T-helper 17 cell (primary cell): ENCODE results near the gene TMSB4X. TPM values are rescaled to one million over a fixed set of nuclear protein-coding genes. Genes with fewer than 3 reads are reported as not detected.
"Not testable (repeated sequence)": the region's sequence is repeated elsewhere in the genome, so short reads cannot be mapped to it uniquely, and the experiment has no call there.

Experiments
- ATAC-seq: fragments of 150-1000 bp; cut with Tn5 transposase; 2 replicates; pipeline ENCODE4 v1.10.0; 2021; ENCODE audit warnings: mild to moderate bottlenecking, moderate library complexity
- DNase-seq, 3 donors: peaks; one replicate each; pipeline versions ENCODE4 v3.0.0 to v3.0.0-alpha.2; 2020 to 2021
- H3K9me3 ChIP-seq: one replicate; pipeline ENCODE4 v1.7.0; 2013; ENCODE audit warnings: low read length, mild to moderate bottlenecking; ENCODE audit not compliant: control insufficient read depth, poor library complexity, severe bottlenecking
- H3K27ac Mint-ChIP-seq: one replicate; pipeline ENCODE4 v1.8.0; 2022; ENCODE audit warnings: mild to moderate bottlenecking, moderate library complexity, mixed read lengths
- H3K27me3 Mint-ChIP-seq: one replicate; pipeline ENCODE4 v1.8.0; 2022; ENCODE audit warnings: mixed read lengths
- H3K36me3 Mint-ChIP-seq: one replicate; pipeline ENCODE4 v1.8.0; 2022; ENCODE audit warnings: low read depth, mixed read lengths
- H3K4me1 Mint-ChIP-seq: one replicate; pipeline ENCODE4 v1.8.0; 2022; ENCODE audit warnings: mild to moderate bottlenecking, mixed read lengths
- H3K4me3 Mint-ChIP-seq: one replicate; pipeline ENCODE4 v1.8.0; 2022; ENCODE audit warnings: mild to moderate bottlenecking, moderate library complexity, mixed read lengths
- total RNA-seq, 4 donors: library from RNA in 2 of 4; stranded (reverse) in 2 of 4; gene quantifications; one replicate each; pipeline ENCODE4 v1.2.3 and lab custom pipeline; 2022 to 2026

The TMSB4X gene
- total RNA-seq, 2 donors from 2014 or later, result 5,781 to 7,183 TPM

DNA sequence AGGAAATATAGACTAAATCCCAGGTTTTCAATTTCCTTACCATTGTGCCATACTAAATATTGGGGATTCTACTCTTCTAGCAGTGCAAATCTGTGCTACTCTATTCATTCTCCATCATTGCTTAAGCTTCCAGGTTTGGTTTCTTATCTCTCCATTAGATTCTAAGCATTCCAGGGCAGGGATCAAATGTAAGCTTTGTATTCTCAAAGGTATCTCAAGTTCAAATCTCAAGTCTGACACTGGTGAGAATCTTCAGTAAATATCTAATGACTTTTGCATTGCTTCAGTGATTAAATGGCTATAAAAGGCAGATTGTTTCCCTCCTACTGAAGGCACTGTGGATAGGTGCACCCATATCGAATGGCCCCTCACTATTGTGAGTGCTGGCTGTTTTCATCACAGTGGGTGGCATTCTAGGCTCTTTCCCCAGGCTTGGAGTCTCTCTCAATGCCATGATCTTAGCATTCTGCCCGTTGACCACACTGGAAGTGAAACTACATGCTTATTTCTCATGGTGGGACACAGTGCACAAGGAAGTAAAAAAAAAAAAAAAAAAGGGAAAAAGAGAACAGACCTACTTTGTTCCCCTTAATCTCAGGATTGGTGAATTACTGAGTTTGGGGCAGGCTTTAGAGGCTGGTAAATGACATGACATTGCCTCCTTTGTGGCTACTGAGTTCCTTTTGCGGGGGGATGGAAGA lies 40.8 kb downstream of the TMSB4X start:
- no peaks in the 10 kb centered on the region for H3K36me3 Mint-ChIP-seq
- H3K9me3 ChIP-seq, result no peaks in the 10 kb centered on the region
- DNase-seq (no peak), ATAC-seq (no peak)
- H3K27ac Mint-ChIP-seq, result peak overlapping the region; percentile 57
- H3K27me3 Mint-ChIP-seq, result no peaks in the 10 kb centered on the region
- H3K4me1 Mint-ChIP-seq, result peaks cover 26% of the 10 kb centered on the region
- H3K4me3 Mint-ChIP-seq, result no peak overlapping the region

DNA sequence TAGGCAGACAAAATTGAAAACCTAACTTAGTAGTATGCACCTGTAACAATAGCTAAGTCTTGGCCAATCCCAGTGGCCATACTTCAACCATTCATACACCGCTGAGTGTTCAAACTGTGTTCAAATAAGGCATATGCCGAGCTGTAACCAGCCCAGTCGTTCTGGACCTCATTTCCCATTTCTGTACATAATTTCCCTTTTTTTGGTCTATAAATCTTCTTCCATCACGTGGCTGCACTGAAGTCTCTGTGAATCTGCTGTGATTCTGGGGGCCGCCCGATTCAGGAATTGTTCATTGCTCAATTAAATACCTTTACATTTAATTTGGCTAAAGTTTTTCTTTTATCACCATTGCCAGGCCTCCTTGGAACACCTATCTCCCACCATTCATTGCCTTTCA lies 41.8 kb downstream of the TMSB4X start:
- not testable (repeated sequence) for H3K27ac Mint-ChIP-seq

GRCh38 chrX:13022926-13023325 lies 48.0 kb downstream of the TMSB4X start:
- Mint-ChIP-seq H3K4me1 (peaks cover 21% of the 10 kb centered on the region), H3K27me3 (no peaks in the 10 kb centered on the region), H3K36me3 (peaks cover 2% of the 10 kb centered on the region), H3K4me3 (no peak overlapping the region), H3K27ac (peak overlapping the region; percentile 97)
- ATAC-seq (no peak), DNase-seq (no peak)
- no peaks in the 10 kb centered on the region for H3K9me3 ChIP-seq

More for the DNA sequence above, 41.8 kb downstream of the TMSB4X start:
- not testable (repeated sequence) for H3K36me3 Mint-ChIP-seq, H3K27me3 Mint-ChIP-seq, H3K9me3 ChIP-seq, DNase-seq, H3K4me3 Mint-ChIP-seq, ATAC-seq
- peaks cover 26% of the 10 kb centered on the region for H3K4me1 Mint-ChIP-seq

DNA sequence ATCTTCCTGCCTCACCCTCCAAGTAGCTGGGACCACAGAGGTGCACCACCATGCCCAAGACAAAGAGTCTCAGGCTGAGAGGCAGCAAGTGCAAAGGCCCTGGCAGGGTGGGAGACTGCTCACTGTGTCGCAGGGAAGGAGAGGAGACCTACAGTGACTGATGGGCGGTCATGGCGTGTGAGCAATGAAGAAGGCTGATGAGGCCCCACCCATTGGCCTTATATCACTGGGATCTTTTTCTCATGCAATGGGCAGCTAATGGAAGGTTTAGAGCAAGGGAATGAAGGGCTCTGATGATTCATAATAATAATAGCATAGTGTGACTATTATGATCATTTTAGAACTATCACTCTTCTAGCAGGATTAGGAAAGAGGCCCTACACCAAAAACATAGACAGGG lies 48.7 kb downstream of the TMSB4X start:
- Mint-ChIP-seq H3K4me3 (peak overlapping the region; percentile 46), H3K4me1 (peaks cover 21% of the 10 kb centered on the region)
- no peak for ATAC-seq

GRCh38 chrX:13023979-13024378 lies 49.1 kb downstream of the TMSB4X start:
- DNase-seq (no peak), ATAC-seq (no peak)
- peak overlapping the region; percentile 97 for H3K27ac Mint-ChIP-seq
- no peaks in the 10 kb centered on the region for H3K27me3 Mint-ChIP-seq
- H3K9me3 ChIP-seq, result no peaks in the 10 kb centered on the region
- H3K4me1 Mint-ChIP-seq, result peaks cover 21% of the 10 kb centered on the region
- no peak overlapping the region for H3K4me3 Mint-ChIP-seq
- H3K36me3 Mint-ChIP-seq, result peaks cover 2% of the 10 kb centered on the region

More for the DNA sequence above, 48.7 kb downstream of the TMSB4X start:
- no peaks in the 10 kb centered on the region for H3K27me3 Mint-ChIP-seq
- no peaks in the 10 kb centered on the region for H3K9me3 ChIP-seq
- DNase-seq, result no peak
- H3K36me3 Mint-ChIP-seq, result peaks cover 2% of the 10 kb centered on the region
- peak overlapping the region; percentile 97 for H3K27ac Mint-ChIP-seq

GRCh38 chrX:13024986-13025385 lies 50.1 kb downstream of the TMSB4X start:
- Mint-ChIP-seq H3K27me3 (no peaks in the 10 kb centered on the region), H3K4me1 (peaks cover 26% of the 10 kb centered on the region), H3K36me3 (peaks cover 2% of the 10 kb centered on the region), H3K4me3 (peak overlapping the region; percentile 79), H3K27ac (peak overlapping the region; percentile 97)
- ATAC-seq (no peak), DNase-seq (no peak)
- H3K9me3 ChIP-seq, result no peaks in the 10 kb centered on the region

Other genes with a start within 250 kb of the TMSB4X start
- gene PRPS2, start 183.7 kb upstream of the TMSB4X start, total RNA-seq, result 10 to 100 TPM; 16.8 to 21.3 TPM
- gene TLR7, start 108.0 kb upstream of the TMSB4X start, total RNA-seq, result under 1 TPM in 1 of 2 donors, not detected in 1; 0.42 TPM
- under 1 TPM in 1 of 2 donors, not detected in 1; 0.85 TPM for gene TLR8, start 68.5 kb upstream of the TMSB4X start, total RNA-seq
- gene FAM9C, start 69.5 kb downstream of the TMSB4X start, total RNA-seq, result not detected